ENCODE measurements around the gene MTLN.
A peak's percentile ranks its signal among the peaks of the same experiment; 100 is the strongest.
"Not testable (repeated sequence)": the region's sequence is repeated elsewhere in the genome, so short reads cannot be mapped to it uniquely, and the experiment has no call there.

Gene MTLN

GRCh38 chr2:110211938-110212858, at the start of gene MTLN:
Gene MTLN (minus strand): TSS chr2:110212547. CDS start chr2:110212525, 22 bp downstream.
- DNase-seq, result peak; percentile 49

- not testable (repeated sequence) for DNase-seq
These were observed 49.6 kb upstream of the MTLN start for GRCh38 chr2:110261910-110262309.

GRCh38 chr2:110248081-110248795, 35.9 kb upstream of the MTLN start:
- not testable (repeated sequence) for DNase-seq

GRCh38 chr2:110245488-110246435, 33.4 kb upstream of the MTLN start:
- not testable (repeated sequence) for DNase-seq

GRCh38 chr2:110243283-110243682, 30.9 kb upstream of the MTLN start:
- DNase-seq, result not testable (repeated sequence)

- DNase-seq, result not testable (repeated sequence)
These were observed 22.2 kb upstream of the MTLN start for GRCh38 chr2:110234514-110234913.

GRCh38 chr2:110229886-110230285, 17.5 kb upstream of the MTLN start:
- DNase-seq, result not testable (repeated sequence)

GRCh38 chr2:110222626-110223025, 10.3 kb upstream of the MTLN start:
- not testable (repeated sequence) for DNase-seq

- DNase-seq, result no peak
These were observed 9.6 kb upstream of the MTLN start for GRCh38 chr2:110221938-110222337.

GRCh38 chr2:110220190-110220564, 7.8 kb upstream of the MTLN start:
- DNase-seq, result no peak

GRCh38 chr2:110219496-110220189, 7.3 kb upstream of the MTLN start:
- DNase-seq, result no peak

- not testable (repeated sequence) for DNase-seq
These were observed 6.5 kb upstream of the MTLN start for GRCh38 chr2:110218889-110219288.

- no peak for DNase-seq
These were observed 4.5 kb upstream of the MTLN start for GRCh38 chr2:110216803-110217202.

GRCh38 chr2:110216199-110216598, 3.9 kb upstream of the MTLN start:
- no peak for DNase-seq

- no peak for DNase-seq
These were observed 3.3 kb upstream of the MTLN start for GRCh38 chr2:110215566-110216158.

GRCh38 chr2:110215091-110215490, 2.7 kb upstream of the MTLN start:
- DNase-seq, result no peak

GRCh38 chr2:110213522-110213921, 1.2 kb upstream of the MTLN start:
- not testable (repeated sequence) for DNase-seq

- no peak for DNase-seq
These were observed 6.5 kb downstream of the MTLN start for GRCh38 chr2:110205660-110206455.

- peak; percentile 77 for DNase-seq
These were observed 7.7 kb downstream of the MTLN start, which contains the start of gene NPHP1 for GRCh38 chr2:110204408-110205385. Gene NPHP1 (minus strand): TSS chr2:110205013. CDS start chr2:110204968, 45 bp downstream.
